H1 (cell line): ENCODE measurements around the gene SYNJ2. TPM values are rescaled to one million over a fixed set of nuclear protein-coding genes. Genes with fewer than 3 reads are reported as not detected.

Experiments
- BRCA1 ChIP-seq: IDR thresholded peaks from 2 replicates; pipeline ENCODE4 v1.6.1; 2012; ENCODE audit warnings: low read depth, low read length, improper control_type of control experiment
- NRF1 ChIP-seq: IDR thresholded peaks from 2 replicates; pipeline ENCODE4 v1.6.1; 2011; ENCODE audit warnings: mild to moderate bottlenecking, low read depth, low read length, improper control_type of control experiment
- RFX5 ChIP-seq: IDR thresholded peaks from 2 replicates; pipeline ENCODE4 v1.6.1; 2011; ENCODE audit warnings: low read depth, low read length, improper control_type of control experiment, borderline replicate concordance
- polyA plus RNA-seq, 7 experiments: library from polyadenylated mRNA; depleted of rRNA in 3 of 7; stranded (reverse) in 5 of 7; unstranded in 2 of 7; fragments of >200 nt in 5 of 7; fragments of 200-250 nt in 2 of 7; gene quantifications; 1 replicate in 5 of 7; 2 replicates in 1 of 7; 4 replicates in 1 of 7; pipeline versions ENCODE4 v1.2.1 to v1.2.3, GENCODE V29; 2011 to 2013; ENCODE audit warnings: missing spikeins in 2 of 7, mixed read lengths in 2 of 7
- total RNA-seq: library from RNA; stranded (reverse); fragmentation: NEBNext Ultra II Directional; extraction: Animal tissue kit (Norgen Biotek cat#: 25700); gene quantifications from 2 replicates; pipeline ENCODE4 v1.2.1, GENCODE V29; 2021
- TF ChIP-seq, protein P1 (sequence below): fragments of 300-600 bp; sonication (generic); IDR thresholded peaks from 2 replicates; pipeline ENCODE4 v1.7.1; 2012; ENCODE audit warnings: low read length, moderate library complexity, mild to moderate bottlenecking, inconsistent platforms; ENCODE audit not compliant: insufficient replicate concordance

Gene SYNJ2
- total and polyA plus RNA-seq, 2 of the 8 experiments (the other 6 are each of a cell fraction or from before 2014, with no cell fraction given) = 3.7 to 13.9 TPM

DNA sequence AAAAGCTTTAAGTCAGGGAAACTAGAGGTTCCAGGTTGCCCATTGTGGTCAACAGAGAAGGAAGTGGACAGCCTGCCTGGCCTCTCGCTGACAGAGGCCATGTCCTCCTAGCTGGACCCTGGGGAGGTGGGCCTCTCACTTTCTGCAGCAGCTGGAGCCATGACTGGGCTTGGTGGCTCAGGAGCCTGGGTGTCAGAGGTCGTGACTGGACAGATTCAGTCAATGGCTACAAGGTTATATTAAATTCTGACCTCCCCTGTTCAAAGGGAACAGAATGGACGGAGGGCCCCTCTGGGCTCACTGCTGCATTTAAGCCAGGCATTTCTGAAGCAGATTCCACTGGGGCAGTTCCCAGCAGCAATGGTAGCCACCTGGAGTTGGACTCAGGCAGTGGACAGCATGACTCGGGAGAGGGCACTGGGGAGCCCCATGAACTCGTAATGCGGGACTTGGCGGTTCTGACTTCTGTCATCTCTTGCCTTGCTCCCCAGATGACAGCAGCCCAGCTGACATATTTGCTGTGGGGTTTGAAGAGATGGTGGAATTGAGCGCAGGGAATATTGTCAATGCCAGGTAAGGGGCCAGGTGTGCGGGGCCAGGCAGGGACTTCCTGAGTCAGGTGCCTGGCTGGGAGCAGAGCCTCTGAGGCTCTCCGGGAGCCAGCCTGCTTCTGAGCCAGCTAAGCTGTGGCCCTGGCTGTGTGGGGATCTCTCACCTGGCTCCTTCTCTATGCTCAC lies 86.7 kb downstream of the SYNJ2 start (continued):
- TF ChIP-seq, protein P1, sequence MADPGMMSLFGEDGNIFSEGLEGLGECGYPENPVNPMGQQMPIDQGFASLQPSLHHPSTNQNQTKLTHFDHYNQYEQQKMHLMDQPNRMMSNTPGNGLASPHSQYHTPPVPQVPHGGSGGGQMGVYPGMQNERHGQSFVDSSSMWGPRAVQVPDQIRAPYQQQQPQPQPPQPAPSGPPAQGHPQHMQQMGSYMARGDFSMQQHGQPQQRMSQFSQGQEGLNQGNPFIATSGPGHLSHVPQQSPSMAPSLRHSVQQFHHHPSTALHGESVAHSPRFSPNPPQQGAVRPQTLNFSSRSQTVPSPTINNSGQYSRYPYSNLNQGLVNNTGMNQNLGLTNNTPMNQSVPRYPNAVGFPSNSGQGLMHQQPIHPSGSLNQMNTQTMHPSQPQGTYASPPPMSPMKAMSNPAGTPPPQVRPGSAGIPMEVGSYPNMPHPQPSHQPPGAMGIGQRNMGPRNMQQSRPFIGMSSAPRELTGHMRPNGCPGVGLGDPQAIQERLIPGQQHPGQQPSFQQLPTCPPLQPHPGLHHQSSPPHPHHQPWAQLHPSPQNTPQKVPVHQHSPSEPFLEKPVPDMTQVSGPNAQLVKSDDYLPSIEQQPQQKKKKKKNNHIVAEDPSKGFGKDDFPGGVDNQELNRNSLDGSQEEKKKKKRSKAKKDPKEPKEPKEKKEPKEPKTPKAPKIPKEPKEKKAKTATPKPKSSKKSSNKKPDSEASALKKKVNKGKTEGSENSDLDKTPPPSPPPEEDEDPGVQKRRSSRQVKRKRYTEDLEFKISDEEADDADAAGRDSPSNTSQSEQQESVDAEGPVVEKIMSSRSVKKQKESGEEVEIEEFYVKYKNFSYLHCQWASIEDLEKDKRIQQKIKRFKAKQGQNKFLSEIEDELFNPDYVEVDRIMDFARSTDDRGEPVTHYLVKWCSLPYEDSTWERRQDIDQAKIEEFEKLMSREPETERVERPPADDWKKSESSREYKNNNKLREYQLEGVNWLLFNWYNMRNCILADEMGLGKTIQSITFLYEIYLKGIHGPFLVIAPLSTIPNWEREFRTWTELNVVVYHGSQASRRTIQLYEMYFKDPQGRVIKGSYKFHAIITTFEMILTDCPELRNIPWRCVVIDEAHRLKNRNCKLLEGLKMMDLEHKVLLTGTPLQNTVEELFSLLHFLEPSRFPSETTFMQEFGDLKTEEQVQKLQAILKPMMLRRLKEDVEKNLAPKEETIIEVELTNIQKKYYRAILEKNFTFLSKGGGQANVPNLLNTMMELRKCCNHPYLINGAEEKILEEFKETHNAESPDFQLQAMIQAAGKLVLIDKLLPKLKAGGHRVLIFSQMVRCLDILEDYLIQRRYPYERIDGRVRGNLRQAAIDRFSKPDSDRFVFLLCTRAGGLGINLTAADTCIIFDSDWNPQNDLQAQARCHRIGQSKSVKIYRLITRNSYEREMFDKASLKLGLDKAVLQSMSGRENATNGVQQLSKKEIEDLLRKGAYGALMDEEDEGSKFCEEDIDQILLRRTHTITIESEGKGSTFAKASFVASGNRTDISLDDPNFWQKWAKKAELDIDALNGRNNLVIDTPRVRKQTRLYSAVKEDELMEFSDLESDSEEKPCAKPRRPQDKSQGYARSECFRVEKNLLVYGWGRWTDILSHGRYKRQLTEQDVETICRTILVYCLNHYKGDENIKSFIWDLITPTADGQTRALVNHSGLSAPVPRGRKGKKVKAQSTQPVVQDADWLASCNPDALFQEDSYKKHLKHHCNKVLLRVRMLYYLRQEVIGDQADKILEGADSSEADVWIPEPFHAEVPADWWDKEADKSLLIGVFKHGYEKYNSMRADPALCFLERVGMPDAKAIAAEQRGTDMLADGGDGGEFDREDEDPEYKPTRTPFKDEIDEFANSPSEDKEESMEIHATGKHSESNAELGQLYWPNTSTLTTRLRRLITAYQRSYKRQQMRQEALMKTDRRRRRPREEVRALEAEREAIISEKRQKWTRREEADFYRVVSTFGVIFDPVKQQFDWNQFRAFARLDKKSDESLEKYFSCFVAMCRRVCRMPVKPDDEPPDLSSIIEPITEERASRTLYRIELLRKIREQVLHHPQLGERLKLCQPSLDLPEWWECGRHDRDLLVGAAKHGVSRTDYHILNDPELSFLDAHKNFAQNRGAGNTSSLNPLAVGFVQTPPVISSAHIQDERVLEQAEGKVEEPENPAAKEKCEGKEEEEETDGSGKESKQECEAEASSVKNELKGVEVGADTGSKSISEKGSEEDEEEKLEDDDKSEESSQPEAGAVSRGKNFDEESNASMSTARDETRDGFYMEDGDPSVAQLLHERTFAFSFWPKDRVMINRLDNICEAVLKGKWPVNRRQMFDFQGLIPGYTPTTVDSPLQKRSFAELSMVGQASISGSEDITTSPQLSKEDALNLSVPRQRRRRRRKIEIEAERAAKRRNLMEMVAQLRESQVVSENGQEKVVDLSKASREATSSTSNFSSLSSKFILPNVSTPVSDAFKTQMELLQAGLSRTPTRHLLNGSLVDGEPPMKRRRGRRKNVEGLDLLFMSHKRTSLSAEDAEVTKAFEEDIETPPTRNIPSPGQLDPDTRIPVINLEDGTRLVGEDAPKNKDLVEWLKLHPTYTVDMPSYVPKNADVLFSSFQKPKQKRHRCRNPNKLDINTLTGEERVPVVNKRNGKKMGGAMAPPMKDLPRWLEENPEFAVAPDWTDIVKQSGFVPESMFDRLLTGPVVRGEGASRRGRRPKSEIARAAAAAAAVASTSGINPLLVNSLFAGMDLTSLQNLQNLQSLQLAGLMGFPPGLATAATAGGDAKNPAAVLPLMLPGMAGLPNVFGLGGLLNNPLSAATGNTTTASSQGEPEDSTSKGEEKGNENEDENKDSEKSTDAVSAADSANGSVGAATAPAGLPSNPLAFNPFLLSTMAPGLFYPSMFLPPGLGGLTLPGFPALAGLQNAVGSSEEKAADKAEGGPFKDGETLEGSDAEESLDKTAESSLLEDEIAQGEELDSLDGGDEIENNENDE = no peak
- TF ChIP-seq RFX5 = no peak
- TF ChIP-seq NRF1 = no peak
- no peak for TF ChIP-seq BRCA1
